Stimulated activated CD4-positive, alpha-beta T cell treated with anti-CD3 and anti-CD28 coated beads, Interleukin-1b, Interleukin-23, amount 100 ng/mL, for 24 hours (primary cell): ENCODE data around the gene SNRPD1.
"Not testable (repeated sequence)": the region's sequence is repeated elsewhere in the genome, so short reads cannot be mapped to it uniquely, and the experiment has no call there.

Experiments
- DNase-seq, 4 experiments: peaks; one replicate each; pipeline ENCODE4 v3.0.0-alpha.2; 2020; ENCODE audit warnings: low read depth in 4 of 4, low spot score in 1 of 4

Gene SNRPD1

DNA sequence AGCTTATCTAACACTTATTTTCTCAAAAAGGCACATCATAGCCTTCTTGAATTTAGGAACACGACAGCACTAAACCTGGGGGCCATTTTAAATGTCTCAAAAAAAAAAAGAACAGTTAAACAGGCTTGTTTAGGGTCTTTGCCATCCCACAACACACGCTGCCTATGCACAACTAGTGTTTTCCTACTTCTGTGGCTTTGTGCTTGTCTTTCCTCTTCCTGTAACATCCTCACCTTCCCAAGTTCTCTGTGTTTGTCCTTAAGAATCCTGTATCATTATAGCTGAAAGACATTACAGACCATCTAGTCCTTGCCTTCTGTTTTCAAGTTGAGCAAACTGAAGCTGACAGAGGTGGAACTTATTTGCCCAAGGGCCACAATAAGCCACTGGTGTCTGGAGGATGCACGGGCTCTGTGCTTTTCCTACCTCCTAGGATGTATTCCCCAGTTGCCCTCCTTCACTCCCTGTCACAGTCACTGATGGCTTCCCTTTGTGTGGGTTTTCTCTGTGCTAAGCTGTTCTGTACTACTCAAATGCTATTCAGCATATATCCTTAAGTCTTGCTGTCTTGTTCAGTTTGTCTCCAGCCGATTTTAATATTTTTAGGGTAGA is 22.6 kb downstream of the SNRPD1 start:
- no peak for DNase-seq

DNA sequence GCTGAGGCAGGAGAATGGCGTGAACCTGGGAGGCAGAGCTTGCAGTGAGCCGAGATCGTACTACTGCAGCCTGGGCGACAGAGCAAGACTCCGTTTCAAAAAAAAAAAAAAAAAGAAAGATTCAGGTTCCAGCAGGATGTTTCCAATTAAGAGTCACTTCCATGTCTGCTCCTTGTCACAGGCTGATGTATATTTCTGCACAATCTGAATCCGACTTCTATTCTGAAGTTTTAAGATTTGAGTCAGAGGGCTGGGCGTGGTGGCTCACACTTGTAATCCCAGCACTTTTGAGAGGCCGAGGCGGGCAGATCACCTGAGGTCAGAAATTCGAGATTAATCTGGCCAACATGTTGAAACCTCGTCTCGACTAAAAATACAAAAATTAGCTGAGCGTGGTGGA is 24.7 kb downstream of the SNRPD1 start:
- DNase-seq, result no peak

DNA sequence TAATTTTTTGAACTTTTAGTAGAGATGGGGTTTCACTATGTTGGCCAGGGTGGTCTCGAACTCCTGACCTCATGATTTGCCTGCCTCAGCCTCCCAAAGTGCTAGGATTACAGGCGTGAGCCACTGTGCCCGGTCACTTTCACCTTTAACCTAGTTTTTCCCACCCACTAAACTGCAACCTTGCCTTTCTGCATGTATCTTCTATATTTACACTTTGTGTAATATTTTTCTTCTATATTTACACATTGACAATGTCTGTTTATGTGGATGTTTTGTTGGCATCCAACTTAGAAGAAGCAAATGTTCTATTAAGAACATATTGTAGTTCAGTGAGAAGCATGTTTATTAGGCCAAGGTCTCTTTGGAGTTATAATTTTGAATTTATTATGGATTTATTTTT is 26.7 kb downstream of the SNRPD1 start:
- DNase-seq, result no peak

DNA sequence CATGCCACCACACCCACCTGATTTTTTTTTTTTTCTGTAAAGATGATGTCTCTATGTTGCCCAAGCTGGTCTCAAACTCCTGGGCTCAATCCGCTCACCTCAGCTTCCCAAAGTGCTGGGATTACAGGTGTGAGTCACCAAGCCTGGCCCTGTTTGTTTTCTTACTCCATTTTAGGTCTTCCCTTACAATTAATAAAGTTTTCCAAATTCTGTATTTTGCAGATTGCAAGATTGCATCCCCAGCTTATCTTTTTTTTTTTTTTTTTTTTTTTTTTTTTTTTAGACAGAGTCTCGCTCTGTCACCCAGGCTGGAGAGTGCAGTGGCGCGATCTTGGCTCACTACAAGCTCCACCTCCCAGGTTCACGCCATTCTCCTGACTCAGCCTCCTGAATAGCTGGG is 28.3 kb downstream of the SNRPD1 start:
- not testable (repeated sequence) for DNase-seq

DNA sequence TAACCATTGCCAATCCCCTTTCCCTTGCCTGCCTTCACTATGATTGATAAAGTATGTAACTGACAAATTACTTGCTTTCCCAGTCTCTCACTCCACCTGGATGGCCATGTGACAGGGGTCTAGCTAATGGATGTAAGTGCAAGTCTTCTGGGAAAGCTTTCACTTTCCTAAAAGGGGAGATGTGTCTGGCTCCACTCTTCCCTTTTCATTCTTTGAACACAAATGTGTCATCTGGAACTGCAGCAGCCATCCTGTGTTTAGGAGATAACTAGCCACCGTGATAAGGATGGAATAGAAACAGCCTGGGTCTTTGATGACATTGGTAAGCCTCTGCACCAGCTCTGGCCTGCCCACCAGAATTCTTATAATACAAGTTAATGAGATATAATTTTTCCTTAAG is 38.2 kb downstream of the SNRPD1 start:
- no peak for DNase-seq

DNA sequence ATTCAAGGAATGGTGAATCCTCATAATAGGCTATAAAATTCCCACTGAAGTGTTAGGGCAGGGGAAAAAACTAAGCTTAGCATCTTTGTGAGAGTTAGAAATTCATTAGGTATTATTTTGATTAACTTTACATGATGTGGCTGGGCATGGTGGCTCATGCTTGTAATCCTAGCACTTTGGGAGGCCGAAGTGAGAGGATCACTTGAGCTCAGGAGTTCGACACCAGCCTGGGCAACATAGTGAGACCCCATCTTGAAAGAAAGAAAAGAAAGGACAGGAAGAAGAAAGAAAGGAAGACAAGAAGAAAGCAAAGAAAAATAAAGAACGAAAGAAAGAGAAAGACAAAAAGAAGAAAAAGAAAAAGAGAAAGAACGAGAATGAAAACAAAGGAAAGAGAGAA is 40.0 kb downstream of the SNRPD1 start:
- DNase-seq, result no peak

DNA sequence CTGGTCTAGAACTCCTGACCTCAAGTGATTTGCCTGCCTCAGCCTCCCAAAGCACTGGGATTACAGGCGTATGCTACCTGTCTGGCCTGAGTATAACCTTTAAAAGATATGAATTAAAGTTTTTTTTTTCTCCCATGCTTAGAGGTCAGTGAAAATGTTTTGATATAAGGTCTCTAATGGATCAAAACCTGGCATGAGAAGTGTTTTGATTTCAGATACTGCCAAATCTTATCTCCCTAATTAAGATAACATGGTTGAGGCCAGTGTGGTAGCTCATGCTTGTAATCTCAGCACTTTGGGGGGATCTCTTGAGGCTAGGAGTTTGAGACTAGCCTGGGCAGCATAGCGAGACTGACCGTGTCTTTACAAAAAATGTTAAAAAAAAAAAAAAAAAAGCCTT is 41.2 kb downstream of the SNRPD1 start:
- no peak for DNase-seq

DNA sequence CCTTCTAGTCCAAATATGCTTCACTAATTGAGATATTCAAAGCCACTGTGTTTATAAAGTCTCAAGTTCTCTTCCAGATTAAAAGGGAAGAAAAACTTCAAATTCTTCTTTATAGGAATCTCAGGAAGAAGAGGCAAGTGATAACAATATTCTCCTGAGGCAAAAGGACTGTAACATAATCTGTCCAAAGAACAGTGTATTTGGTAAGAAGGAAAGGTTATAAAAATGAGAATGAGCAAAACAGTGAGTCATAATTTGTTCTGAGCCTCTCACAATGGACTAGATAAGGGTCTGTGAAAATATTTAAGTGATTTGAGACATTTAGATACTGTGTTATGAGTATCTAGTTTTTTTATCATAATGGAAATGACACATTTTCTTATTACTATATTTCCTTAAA is 44.3 kb downstream of the SNRPD1 start:
- DNase-seq, result no peak

DNA sequence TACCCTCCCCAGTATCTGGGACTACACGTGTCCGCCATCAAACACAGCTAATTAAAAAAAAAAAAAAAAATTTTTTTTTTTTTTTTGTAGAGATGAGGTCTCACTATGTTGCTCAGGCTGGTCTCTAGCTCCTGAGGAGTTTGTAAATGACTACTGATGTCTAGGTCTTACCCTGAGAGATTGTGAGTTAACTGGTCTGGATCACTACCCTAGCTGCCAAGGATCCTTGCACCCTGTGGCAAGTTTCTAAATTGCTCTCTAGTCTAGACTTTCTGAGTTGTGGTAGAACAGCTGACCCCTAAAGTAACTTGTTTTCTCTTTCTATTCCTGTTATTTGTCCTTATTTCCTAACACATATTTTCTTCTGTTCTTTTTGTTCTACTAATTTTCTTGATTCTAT is 48.0 kb downstream of the SNRPD1 start:
- DNase-seq, result no peak

DNA sequence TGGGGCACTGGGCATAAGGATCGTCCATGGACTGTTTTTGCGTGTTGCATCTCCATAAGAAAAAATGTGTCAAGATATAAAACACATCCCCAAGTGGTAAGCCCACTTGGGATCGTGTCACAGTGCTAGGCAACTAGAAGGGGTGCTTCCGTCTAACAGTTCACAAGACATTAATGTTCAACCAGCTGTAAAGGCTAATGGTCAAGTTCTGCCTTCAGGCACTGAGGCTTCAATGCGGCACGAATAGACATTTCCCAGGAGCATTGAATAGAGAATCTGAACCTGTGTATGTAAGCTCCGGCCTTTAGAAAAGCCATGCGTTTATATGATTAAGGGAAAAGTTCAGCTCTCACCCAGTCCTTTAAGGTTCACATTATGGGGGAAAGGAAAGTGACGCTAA is 50.5 kb downstream of the SNRPD1 start:
- DNase-seq, result no peak

DNA sequence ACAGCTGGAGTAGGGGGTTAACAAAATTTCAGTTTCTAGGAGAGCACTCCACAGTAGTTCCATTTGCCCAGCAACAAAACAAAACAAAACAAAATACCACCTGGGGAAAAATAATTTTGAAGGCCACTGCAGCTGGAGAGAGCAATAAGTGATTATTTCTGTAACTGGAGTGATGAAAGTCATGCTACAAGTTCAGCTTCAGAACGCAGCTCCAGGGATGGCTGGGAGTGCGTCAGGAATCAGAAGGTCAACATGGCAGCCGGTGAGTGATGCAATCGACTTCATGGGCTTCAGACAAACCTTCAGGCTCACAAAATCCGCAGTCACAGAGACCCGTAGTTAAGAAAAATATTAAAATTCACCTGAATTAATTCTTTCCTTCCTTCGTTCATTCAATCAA is 51.5 kb downstream of the SNRPD1 start:
- no peak for DNase-seq

DNA sequence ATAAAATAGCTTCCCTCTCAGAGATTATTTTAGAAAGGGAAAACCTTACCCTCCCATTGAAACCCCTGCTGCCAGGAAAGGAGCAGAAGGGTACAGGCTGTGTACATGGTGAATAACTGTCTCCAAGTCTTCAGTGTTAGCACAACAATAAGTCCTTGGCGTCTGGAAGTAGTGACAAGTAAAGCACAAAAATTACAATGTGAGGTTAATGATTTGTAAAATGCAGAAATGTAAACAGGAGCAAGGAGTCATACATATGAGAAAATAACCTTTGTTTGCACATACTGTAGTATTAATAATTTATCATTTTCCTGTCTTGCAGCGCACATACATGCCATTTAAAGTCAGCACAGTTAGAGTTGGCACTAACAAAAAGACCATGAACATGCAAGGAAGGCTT is 52.0 kb downstream of the SNRPD1 start:
- DNase-seq, result no peak

DNA sequence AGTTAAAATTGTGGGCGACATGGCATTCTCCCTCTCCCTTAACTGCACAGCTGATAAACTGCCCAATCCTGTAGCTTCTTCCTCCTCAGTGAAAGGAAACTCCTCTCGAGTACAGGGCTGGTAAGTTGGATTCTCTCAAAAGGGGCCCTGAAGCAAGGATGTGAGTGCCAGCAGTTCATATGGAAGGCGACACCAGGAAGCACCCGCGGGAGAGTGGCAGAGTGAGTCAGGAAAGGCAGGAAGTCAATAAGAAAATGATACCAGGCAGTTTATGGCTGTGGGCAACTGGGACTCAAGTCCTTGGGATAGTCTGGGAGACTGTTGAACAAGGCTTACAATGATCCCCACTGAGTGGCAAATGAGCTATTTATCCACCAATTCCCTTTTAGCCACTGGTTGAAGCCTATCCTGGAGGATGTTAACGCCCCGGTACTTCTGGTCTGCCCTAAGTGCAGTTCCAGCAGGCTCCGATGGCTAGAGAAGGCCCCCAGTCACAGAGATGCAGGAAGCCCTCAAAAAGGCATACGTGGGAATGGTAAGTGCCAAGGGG is 57.7 kb downstream of the SNRPD1 start:
- DNase-seq, result no peak

DNA sequence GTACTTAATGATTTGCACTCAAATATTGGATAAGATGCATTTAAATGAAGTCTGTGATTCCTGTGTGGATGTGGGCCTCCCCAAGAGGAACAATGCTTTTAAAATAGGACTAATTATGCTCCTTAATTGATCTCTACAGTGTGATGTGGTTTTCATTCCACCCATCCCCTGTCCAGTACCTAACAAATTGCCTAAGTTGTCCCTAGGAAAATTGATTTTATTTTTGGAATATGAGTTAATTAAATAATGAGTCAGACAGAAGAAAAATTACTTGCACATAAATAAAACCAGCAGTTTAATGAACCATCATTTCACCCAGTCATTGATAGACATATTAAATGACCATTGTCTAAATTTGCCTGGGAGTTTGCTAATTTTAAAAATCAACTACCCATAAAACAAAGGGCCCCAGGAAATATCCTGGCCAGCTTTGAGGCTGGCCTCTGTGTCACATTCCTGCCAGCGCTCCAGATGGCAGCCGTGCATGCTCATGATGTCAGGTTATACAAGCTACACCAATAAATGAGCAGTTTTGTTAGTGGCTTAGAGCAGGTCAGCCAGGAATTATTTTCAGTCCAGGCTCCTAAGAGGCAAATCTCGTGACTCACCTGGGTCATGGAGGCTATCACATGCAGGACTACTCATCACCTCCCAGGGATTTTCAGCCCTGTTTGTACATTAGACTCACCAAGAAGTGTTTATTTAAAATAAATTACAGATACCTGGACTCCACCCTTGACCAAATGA is 60.6 kb downstream of the SNRPD1 start:
- no peak for DNase-seq

DNA sequence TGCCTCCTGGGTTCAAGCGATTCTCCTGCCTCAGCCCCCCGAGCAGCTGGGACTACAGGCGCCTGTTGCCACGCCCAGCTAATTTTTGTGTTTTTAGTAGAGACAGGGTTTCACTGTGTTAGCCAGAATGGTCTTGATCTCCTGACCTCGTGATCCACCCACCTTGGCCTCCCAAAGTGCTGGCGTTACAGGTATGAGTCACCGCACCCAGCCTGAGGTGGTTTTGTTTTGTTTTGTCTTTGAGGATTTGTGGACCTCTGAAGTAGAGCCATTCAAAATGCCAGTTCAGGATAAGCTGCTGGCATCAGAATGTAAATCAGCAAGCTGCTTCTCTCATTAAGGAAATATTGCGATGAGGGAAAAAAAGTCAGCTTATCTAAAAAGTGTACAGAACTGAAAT is 63.2 kb downstream of the SNRPD1 start:
- DNase-seq, result not testable (repeated sequence)

DNA sequence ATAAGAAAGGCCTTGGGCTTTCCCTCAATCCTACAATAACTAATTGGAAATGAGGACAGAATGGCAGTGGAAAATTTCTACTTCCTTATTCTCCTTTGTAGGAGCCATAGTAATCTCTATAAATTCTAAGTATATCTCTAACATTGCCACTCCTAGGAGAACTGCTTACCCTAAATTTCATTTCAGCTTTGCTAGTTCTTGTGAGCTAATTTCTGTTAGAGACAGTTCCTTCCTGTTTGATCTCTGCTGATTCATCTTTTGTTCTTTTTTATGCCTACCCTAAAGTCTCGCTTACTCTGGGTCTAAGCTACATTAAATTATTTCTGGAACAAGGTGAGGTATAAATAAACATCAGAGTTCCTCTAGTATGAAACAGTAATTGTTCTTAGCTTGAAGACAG is 66.7 kb downstream of the SNRPD1 start:
- no peak for DNase-seq

DNA sequence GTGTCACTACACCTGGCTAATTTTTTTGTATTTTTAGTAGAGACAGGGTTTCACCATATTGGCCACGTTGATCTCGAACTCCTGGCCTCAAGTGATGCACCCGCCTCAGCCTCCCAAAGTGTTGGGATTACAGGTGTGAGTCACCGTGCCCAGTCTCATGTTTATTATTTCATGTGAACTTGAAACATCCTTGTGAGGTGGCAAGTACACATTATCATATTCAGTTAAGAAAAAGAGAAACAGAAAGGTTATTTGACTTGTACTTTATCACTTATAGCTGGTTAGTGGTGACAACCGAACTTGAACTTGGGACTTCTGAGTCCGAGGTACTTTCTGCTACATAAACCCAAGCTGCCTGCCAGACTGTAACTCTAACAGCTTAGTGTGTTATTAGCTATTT is 68.0 kb downstream of the SNRPD1 start:
- DNase-seq, result no peak

DNA sequence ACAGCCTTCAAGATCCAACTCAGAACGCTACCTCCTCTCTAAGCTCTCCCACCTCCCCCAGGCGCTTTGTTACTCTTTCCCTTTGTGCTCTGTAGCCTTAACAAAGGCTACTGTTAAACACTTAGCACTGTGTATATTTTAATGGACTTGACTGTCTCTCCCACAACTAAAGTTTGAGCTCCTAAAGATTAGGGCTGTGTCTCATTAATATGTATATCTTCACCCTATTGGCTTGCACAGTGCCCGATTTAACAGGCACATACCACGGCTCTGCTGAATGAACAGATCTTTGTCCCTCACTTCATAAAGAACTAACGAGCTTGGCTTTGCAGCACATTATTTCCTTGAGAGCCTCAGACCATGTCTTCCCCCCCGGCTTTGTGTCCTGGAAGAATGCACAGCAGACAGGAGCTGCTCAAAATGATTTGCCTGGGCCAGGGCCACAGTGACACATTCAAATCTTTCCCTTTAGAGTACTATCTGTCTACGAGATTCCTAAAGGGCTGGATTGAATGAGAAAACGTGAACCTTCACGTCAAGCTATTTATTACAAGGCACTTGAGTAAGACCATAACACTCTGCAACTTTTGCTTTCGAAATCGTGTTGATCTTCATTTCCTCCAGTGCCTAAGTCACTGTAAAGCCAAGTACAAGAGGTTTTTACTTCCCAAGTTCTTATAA is 70.4 kb downstream of the SNRPD1 start:
- DNase-seq, result no peak
